Endothelial cell of umbilical vein (primary cell): Measurements from ENCODE around the gene ODAPH. TPM values are rescaled to one million over a fixed set of nuclear protein-coding genes. Genes with fewer than 3 reads are reported as not detected.
"Not testable (repeated sequence)": the region's sequence is repeated elsewhere in the genome, so short reads cannot be mapped to it uniquely, and the experiment has no call there.

Experiments
- BruUV-seq: library from RNA; stranded (reverse); fragments of 400-500 nt; replicated peaks from 2 replicates; lab custom pipeline; 2021; lab: Mats Ljungman, UMichigan
- CTCF ChIA-PET: fragments of 300-600, 350-600 bp; sonication (Branson Sonifier 250); formaldehyde crosslinking; loops from one replicate; lab custom pipeline; 2021; ENCODE audit warnings: antibody characterized with exemption, inconsistent platforms; lab: Charles Lee
- POLR2A ChIA-PET: fragments of 300-600, 350-600 bp; sonication (Branson Sonifier 250); formaldehyde crosslinking; loops from one replicate; lab custom pipeline; 2021; ENCODE audit warnings: antibody characterized with exemption, inconsistent platforms; lab: Charles Lee
- DNase-seq: peaks from one replicate; pipeline ENCODE4 v3.0.0-alpha.2; 2011; ENCODE audit warnings: low read depth, low spot score
- FAIRE-seq: peaks from 2 replicates; lab custom pipeline; 2011; peaks lifted over from hg19 to GRCh38; lab: Jason Lieb, UNC
- H2AFZ ChIP-seq: 2 replicates; pipeline ENCODE4 v1.6.0; 2012; ENCODE audit warnings: low read depth, low read length, control low read depth, inconsistent platforms
- H3K27ac ChIP-seq: 2 replicates; pipeline ENCODE4 v1.5.1; 2011; ENCODE audit warnings: low read depth, mild to moderate bottlenecking, control low read depth, low read length, moderate library complexity; ENCODE audit not compliant: insufficient read depth
- H3K27me3 ChIP-seq, 2 experiments: 2 replicates each; pipeline versions ENCODE4 v1.6.0 to v1.6.1; 2011; ENCODE audit warnings: low read length in 2 of 2, mixed read lengths in 1 of 2; ENCODE audit not compliant: control insufficient read depth in 2 of 2, insufficient read depth in 2 of 2
- H3K36me3 ChIP-seq, 2 experiments: 2 replicates in 1 of 2; 3 replicates in 1 of 2; pipeline ENCODE4 v1.5.1; 2011; ENCODE audit warnings: low read length in 2 of 2, mild to moderate bottlenecking in 1 of 2, moderate library complexity in 1 of 2; ENCODE audit not compliant: control insufficient read depth in 2 of 2, insufficient read depth in 2 of 2; ENCODE audit errors: extremely low read depth in 1 of 2
- H3K4me1 ChIP-seq: 3 replicates; pipeline ENCODE4 v1.5.1; 2011; ENCODE audit warnings: mild to moderate bottlenecking, low read length; ENCODE audit not compliant: control insufficient read depth, insufficient read depth; ENCODE audit errors: extremely low read depth
- H3K4me2 ChIP-seq: 2 replicates; pipeline ENCODE4 v1.6.1; 2011; ENCODE audit warnings: low read length, control low read depth, mixed read lengths; ENCODE audit not compliant: insufficient read depth
- H3K4me3 ChIP-seq, 3 experiments: fragments of 200-600 bp in 1 of 3; sonication (generic), shearing (Covaris generic) in 1 of 3; replicated peaks in 1 of 3; 2 replicates each; pipeline ENCODE4 v1.5.1; 2011 to 2016; ENCODE audit warnings: control low read depth in 3 of 3, low read length in 3 of 3, mild to moderate bottlenecking in 2 of 3, inconsistent platforms in 1 of 3, low read depth in 1 of 3, moderate library complexity in 1 of 3; ENCODE audit not compliant: insufficient read depth in 1 of 3
- H3K79me2 ChIP-seq: 2 replicates; pipeline ENCODE4 v1.6.0; 2012; ENCODE audit warnings: low read length, inconsistent platforms; ENCODE audit not compliant: control insufficient read depth, insufficient read depth
- H3K9ac ChIP-seq: replicated peaks from 2 replicates; pipeline ENCODE3; 2011; ENCODE audit warnings: low read length, control low read depth; ENCODE audit not compliant: insufficient read depth; ENCODE audit errors: extremely low read depth
- H3K9me1 ChIP-seq: replicated peaks from 3 replicates; pipeline ENCODE4 v1.6.0; 2011; ENCODE audit warnings: mild to moderate bottlenecking, low read length; ENCODE audit not compliant: control insufficient read depth, insufficient read depth; ENCODE audit errors: extremely low read depth
- H3K9me3 ChIP-seq: replicated peaks from 2 replicates; pipeline ENCODE4 v1.5.1; 2012; ENCODE audit warnings: low read length, inconsistent platforms; ENCODE audit not compliant: control insufficient read depth, insufficient read depth
- H4K20me1 ChIP-seq: replicated peaks from 2 replicates; pipeline ENCODE3; 2011; ENCODE audit warnings: mild to moderate bottlenecking, low read length; ENCODE audit not compliant: control insufficient read depth, insufficient read depth; ENCODE audit errors: extremely low read depth
- CTCF ChIP-seq, 2 donors: IDR thresholded peaks; 1 replicate in 1 of 2; 2 replicates in 1 of 2; pipeline ENCODE4 v1.5.1; 2011; ENCODE audit warnings: low read length in 2 of 2, mild to moderate bottlenecking in 2 of 2, moderate library complexity in 2 of 2, control low read depth in 1 of 2, inconsistent platforms in 1 of 2, low read depth in 1 of 2; ENCODE audit not compliant: insufficient read depth in 1 of 2; ENCODE audit errors: extremely low read depth in 1 of 2
- EZH2 ChIP-seq: IDR thresholded peaks from 2 replicates; pipeline ENCODE4 v1.6.1; 2012; ENCODE audit warnings: borderline replicate concordance, low read depth, mild to moderate bottlenecking, moderate library complexity, low read length, inconsistent platforms; ENCODE audit not compliant: severe bottlenecking
- FOS ChIP-seq: IDR thresholded peaks from 2 replicates; pipeline ENCODE4 v1.6.1; 2011; ENCODE audit warnings: mild to moderate bottlenecking, low read length, moderate library complexity, borderline replicate concordance; ENCODE audit not compliant: insufficient read depth
- GATA2 ChIP-seq: IDR thresholded peaks from 2 replicates; pipeline ENCODE4 v1.7.0; 2011; ENCODE audit warnings: low read depth, mild to moderate bottlenecking, moderate library complexity, mixed read lengths, low read length; ENCODE audit not compliant: insufficient read length, insufficient read depth
- JUN ChIP-seq: IDR thresholded peaks from 2 replicates; pipeline ENCODE4 v1.6.1; 2011; ENCODE audit warnings: borderline replicate concordance, low read depth; ENCODE audit not compliant: insufficient read length, insufficient read depth
- MAX ChIP-seq: IDR thresholded peaks from 2 replicates; pipeline ENCODE4 v1.6.1; 2011; ENCODE audit not compliant: insufficient read depth, insufficient read length
- MYC ChIP-seq: IDR thresholded peaks from one replicate; pipeline ENCODE4 v1.6.1; 2011; ENCODE audit warnings: mild to moderate bottlenecking, low read depth, low read length
- POLR2A ChIP-seq: IDR thresholded peaks from 2 replicates; pipeline ENCODE4 v1.6.1; 2012; ENCODE audit warnings: low read depth, mild to moderate bottlenecking, control low read depth, low read length
- POLR2AphosphoS5 ChIP-seq: IDR thresholded peaks from 2 replicates; pipeline ENCODE4 v1.6.1; 2012; ENCODE audit warnings: low read depth, mild to moderate bottlenecking, control low read depth, low read length, moderate library complexity; ENCODE audit not compliant: insufficient read depth
- dilution Hi-C: fragments of 300-500 bp; cut with MboI; formaldehyde crosslinking; loops from one replicate; pipeline ENCODE4 v1.15.0; 2019; ENCODE audit warnings: low sequenced_read_pairs; ENCODE audit not compliant: extremely low pct_ligation_motif_present
- intact Hi-C: fragments of 100-400 bp; cut with micrococcal nuclease; formaldehyde crosslinking; loops from one replicate; pipeline ENCODE4 v1.10.0; 2022
- polyA plus RNA-seq, 4 experiments: library from polyadenylated mRNA; depleted of rRNA in 3 of 4; stranded (reverse) in 3 of 4; unstranded in 1 of 4; fragments of >200 nt; gene quantifications; 2 replicates each; pipeline versions ENCODE4 v1.2.1 to v1.2.3, GENCODE V29; 2011 to 2012; ENCODE audit warnings: missing spikeins in 1 of 4
- total RNA-seq: library from RNA; stranded (reverse); gene quantifications from 2 replicates; pipeline ENCODE4 v1.2.3, GENCODE V29; 2021

Gene ODAPH
- total and polyA plus RNA-seq, 2 donors (not counting 3 experiments of a cell fraction or from before 2014, with no cell fraction given) = not detected

GRCh38 chr4:75542824-75543223, 13.0 kb upstream of the ODAPH start:
- Histone ChIP-seq H3K36me3 (no peaks in the 10 kb centered on the region), H3K9ac (no peak overlapping the region), H3K9me3 (no peaks in the 10 kb centered on the region), H3K9me1 (no peaks in the 10 kb centered on the region), H3K27me3 (no peaks in the 10 kb centered on the region), H3K79me2 (no peaks in the 10 kb centered on the region), H2AFZ (no peak overlapping the region), H3K4me1 (no peaks in the 10 kb centered on the region), H3K27ac (no peak overlapping the region), H3K4me2 (no peak overlapping the region), H4K20me1 (no peaks in the 10 kb centered on the region), H3K4me3 (no peak overlapping the region)
- intact Hi-C loops = no loop called here
- CTCF ChIA-PET = interaction anchor here (1.0 kb wide), 1 partner anchor 398 kb away, joined by 3 read pairs; the partner anchor contains the start of gene NAAA
- dilution Hi-C loops = no loop called here
- POLR2A ChIA-PET = no interaction called here
- TF ChIP-seq FOS (no peak), JUN (no peak), POLR2A (no peak), MAX (no peak), GATA2 (no peak), POLR2AphosphoS5 (no peak), MYC (no peak), CTCF (IDR thresholded peaks at IDR 0.05; ENCODE audit: extremely low read depth in 1 of 2, insufficient read depth in 1 of 2, low read depth in 1 of 2, low read length in 2 of 2) (no peak), EZH2 (no peak)
- FAIRE-seq (no peak), DNase-seq (no peak)
- BruUV-seq = no TSS peak

- FAIRE-seq, H2AFZ ChIP-seq, H4K20me1 ChIP-seq, POLR2A ChIA-PET, H3K27me3 ChIP-seq, intact Hi-C loops, H3K4me3 ChIP-seq, H3K4me2 ChIP-seq, H3K4me1 ChIP-seq, H3K9me3 ChIP-seq, H3K9ac ChIP-seq, H3K27ac ChIP-seq, H3K36me3 ChIP-seq, BruUV-seq, H3K9me1 ChIP-seq, DNase-seq, H3K79me2 ChIP-seq, dilution Hi-C loops, CTCF ChIA-PET: not testable (repeated sequence)
Measured at GRCh38 chr4:75544220-75544619, 11.6 kb upstream of the ODAPH start.
